ENCODE results near the gene TARBP1.

Gene TARBP1

GRCh38 chr1:234375672-234376071 is 103.3 kb downstream of the TARBP1 start:
- no peak for DNase-seq

- no peak for DNase-seq
Measured at GRCh38 chr1:234373959-234374254, 105.1 kb downstream of the TARBP1 start.

- DNase-seq: peak; percentile 92
Measured at GRCh38 chr1:234373064-234373958, 105.7 kb downstream of the TARBP1 start, which contains the start of gene COA6. Gene COA6, plus strand, starts transcription at chr1:234373456. Its CDS starts 11 bp downstream, at chr1:234373467.

- DNase-seq: no peak
Measured at GRCh38 chr1:234372011-234372757, 106.8 kb downstream of the TARBP1 start.

GRCh38 chr1:234371414-234371813 is 107.6 kb downstream of the TARBP1 start:
- no peak for DNase-seq

GRCh38 chr1:234369784-234370183 is 109.2 kb downstream of the TARBP1 start:
- no peak for DNase-seq

- no peak for DNase-seq
Measured at GRCh38 chr1:234369033-234369430, 109.9 kb downstream of the TARBP1 start.

GRCh38 chr1:234368320-234369032 is 110.5 kb downstream of the TARBP1 start:
- peak; percentile 17 for DNase-seq

GRCh38 chr1:234362558-234362957 is 116.4 kb downstream of the TARBP1 start:
- no peak for DNase-seq

- no peak for DNase-seq
Measured at GRCh38 chr1:234361102-234361603, 117.8 kb downstream of the TARBP1 start.

GRCh38 chr1:234357831-234358230 is 121.1 kb downstream of the TARBP1 start:
- no peak for DNase-seq

- DNase-seq: peak; percentile 54
Measured at GRCh38 chr1:234356615-234357269, 122.2 kb downstream of the TARBP1 start.

GRCh38 chr1:234355782-234356510 is 123.0 kb downstream of the TARBP1 start:
- DNase-seq: no peak

GRCh38 chr1:234348964-234349363 is 130.0 kb downstream of the TARBP1 start:
- no peak for DNase-seq

GRCh38 chr1:234345237-234345636 is 133.7 kb downstream of the TARBP1 start:
- DNase-seq: no peak

GRCh38 chr1:234342774-234343173 is 136.2 kb downstream of the TARBP1 start:
- DNase-seq: no peak

Measured in stimulated activated CD4-positive, alpha-beta T cell treated with anti-CD3 and anti-CD28 coated beads, Interleukin-1b, Interleukin-23, amount 100 ng/mL, for 48 hours (primary cell).